Epithelial cell of esophagus (primary cell): ENCODE measurements around the gene ZDHHC1.

ENCODE experiments used
- DNase-seq: peaks from one replicate; pipeline ENCODE4 v3.0.0; 2010; ENCODE audit warnings: low read depth
- H3K4me3 ChIP-seq: 2 replicates; pipeline ENCODE4 v1.5.1; 2011; ENCODE audit warnings: mild to moderate bottlenecking, low read length, control low read depth
- CTCF ChIP-seq: IDR thresholded peaks from 2 replicates; pipeline ENCODE4 v1.5.1; 2011; ENCODE audit warnings: low read depth, mild to moderate bottlenecking, low read length, control low read depth, inconsistent platforms; ENCODE audit not compliant: insufficient read depth; ENCODE audit errors: missing control alignments

Gene ZDHHC1

DNA sequence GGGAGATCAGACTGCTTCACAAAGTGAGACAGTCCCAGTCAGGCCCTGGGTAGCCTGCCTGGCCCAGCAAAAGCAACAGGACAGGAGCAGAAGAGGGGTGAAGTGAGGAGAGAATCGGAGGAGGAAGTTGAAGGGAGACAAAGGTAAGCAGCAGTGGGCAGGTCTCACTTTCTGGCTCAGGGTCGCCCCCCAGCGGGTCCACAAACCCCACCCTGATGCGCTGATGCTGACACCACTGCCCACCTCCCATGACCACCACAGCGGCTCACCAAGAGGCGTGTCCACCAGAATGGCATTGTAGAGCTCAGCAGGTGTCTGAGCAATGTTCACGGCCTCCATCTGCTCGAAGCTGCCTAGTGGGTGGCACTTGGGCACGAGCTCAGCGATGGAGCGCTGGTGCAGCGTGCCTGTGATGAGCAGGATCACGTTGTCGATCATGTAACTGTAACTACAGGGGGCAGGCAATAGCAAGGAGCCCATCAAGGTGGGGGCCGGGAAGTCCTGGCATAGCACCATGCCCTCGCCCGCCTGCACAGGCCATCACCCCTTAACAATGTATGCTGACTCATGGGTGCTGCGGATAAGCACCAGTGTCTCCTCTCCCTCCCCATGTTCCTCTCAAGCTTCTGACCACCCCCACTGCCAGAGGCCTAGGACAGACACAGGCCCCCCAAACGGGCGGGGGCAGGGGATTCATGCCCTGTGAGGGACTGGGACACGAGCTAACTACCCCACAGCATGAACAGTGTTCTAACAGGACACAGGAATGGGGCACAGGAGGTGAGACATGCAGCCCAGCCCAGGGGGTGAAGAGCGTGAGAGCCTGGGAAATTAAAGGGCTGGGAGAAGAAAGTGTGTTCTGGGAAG is 28.2 kb upstream of the ZDHHC1 start:
- TF ChIP-seq CTCF, result no peak
- no peak overlapping the region for H3K4me3 ChIP-seq
- DNase-seq, result no peak

GRCh38 chr16:67443265-67443664 is 27.0 kb upstream of the ZDHHC1 start:
- H3K4me3 ChIP-seq, result no peak overlapping the region
- no peak for DNase-seq

DNA sequence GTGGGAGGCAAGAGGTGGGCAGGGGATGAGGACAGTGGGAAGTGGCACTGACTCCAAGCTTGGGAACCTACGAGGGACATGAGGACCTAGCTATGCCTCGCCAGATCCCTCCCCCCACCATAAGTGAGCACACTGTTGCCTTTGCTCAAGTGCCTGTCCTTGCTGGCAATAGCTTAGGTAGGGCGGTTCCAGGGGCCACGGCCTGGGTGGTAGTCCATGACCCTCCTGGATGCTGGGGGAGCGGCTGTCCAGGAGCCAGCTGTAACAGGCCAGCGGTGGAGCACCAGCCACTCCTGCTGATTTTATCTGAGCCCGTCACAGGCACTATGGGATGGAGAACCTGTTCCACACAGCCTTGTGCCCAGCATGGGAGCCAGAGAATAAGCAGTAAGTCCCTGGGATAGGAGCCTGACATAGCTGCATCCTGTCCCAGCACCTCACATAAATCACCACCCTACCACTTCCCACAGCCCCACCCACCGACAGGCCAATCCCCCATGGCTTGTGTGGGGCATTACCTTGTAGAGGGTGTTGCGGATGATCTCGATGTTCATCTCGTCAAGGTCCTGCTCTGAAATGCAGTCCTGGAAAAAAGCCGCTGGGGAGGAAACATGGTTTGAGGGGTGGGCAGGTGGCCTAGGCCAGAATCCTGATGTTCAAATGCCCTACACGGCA is 26.4 kb upstream of the ZDHHC1 start:
- no peak for TF ChIP-seq CTCF
- DNase-seq, result no peak
- H3K4me3 ChIP-seq, result no peak overlapping the region

More at GRCh38 chr16:67443265-67443664, 27.0 kb upstream of the ZDHHC1 start:
- TF ChIP-seq CTCF, result no peak

DNA sequence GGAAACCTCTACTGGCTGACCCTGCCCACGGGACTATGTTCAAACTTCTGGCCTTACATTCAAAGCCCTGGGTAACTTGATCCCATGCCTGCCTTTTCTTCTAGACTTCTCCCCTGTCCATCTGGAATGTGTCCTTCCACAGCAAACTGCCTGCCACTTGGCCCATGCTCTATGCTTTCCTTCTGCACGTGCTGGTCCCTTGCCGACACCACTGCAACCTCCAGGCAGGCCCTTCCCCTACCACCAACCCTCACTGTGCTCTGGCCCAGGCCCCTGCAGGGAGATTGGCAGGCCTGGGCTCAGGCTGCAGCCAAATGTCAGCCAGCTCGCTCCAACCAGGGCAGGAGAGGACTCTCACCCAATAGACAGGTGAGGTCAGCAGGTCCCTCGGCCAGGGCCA is 25.6 kb upstream of the ZDHHC1 start:
- no peak overlapping the region for H3K4me3 ChIP-seq
- TF ChIP-seq CTCF, result no peak
- DNase-seq, result no peak

GRCh38 chr16:67441271-67441753 is 25.0 kb upstream of the ZDHHC1 start:
- DNase-seq, result no peak
- H3K4me3 ChIP-seq, result no peak overlapping the region
- TF ChIP-seq CTCF, result no peak

GRCh38 chr16:67438824-67439393 is 22.6 kb upstream of the ZDHHC1 start:
- no peak overlapping the region for H3K4me3 ChIP-seq
- TF ChIP-seq CTCF, result no peak

More at GRCh38 chr16:67438824-67439393, 22.6 kb upstream of the ZDHHC1 start:
- no peak for DNase-seq
